Body of pancreas (tissue), 4 donors: ENCODE measurements around the gene LMAN2. TPM values are rescaled to one million over a fixed set of nuclear protein-coding genes. Genes with fewer than 3 reads are reported as not detected.

ENCODE experiments used
- ATAC-seq: fragments of 150-250 bp; one replicate; pipeline ENCODE4 v1.9.1; 2016
- DNase-seq, 4 donors: peaks; one replicate each; pipeline ENCODE4 v3.0.0-alpha.2; 2019
- H3K27ac ChIP-seq, 4 donors: fragments of 200-600 bp; sonication (generic); 1 replicate in 3 of 4; 2 replicates in 1 of 4; pipeline versions ENCODE4 v1.5.1 to v1.6.1; 2016 to 2019; ENCODE audit warnings: mild to moderate bottlenecking in 1 of 4, mixed read lengths in 1 of 4, moderate library complexity in 1 of 4
- H3K27me3 ChIP-seq, 2 donors: fragments of 200-600 bp; sonication (generic); one replicate each; pipeline ENCODE4 v1.6.0; 2016; ENCODE audit warnings: mild to moderate bottlenecking in 1 of 2
- H3K36me3 ChIP-seq, 2 donors: fragments of 200-600 bp; sonication (generic); replicated peaks in 1 of 2; 2 replicates each; pipeline ENCODE4 v1.5.1; 2016; ENCODE audit warnings: low read depth in 2 of 2; ENCODE audit not compliant: insufficient read depth in 1 of 2
- H3K4me1 ChIP-seq: fragments of 200-600 bp; sonication (generic); one replicate; pipeline ENCODE4 v1.6.0; 2016
- H3K4me3 ChIP-seq, 2 donors: fragments of 200-600 bp; sonication (generic); 1 replicate in 1 of 2; 2 replicates in 1 of 2; pipeline ENCODE4 v1.5.1; 2016 to 2019
- H3K9me3 ChIP-seq, 3 donors: fragments of 200-600 bp; sonication (generic); 1 replicate in 2 of 3; 2 replicates in 1 of 3; pipeline ENCODE4 v1.5.1; 2016
- CTCF ChIP-seq, 7 experiments: fragments of 450-650 bp in 4 of 7; fragments of 200-600 bp in 3 of 7; sonication (generic) in 3 of 7; IDR thresholded peaks; one replicate each; pipeline ENCODE4 v1.5.1; 2016 to 2019; ENCODE audit warnings: antibody characterized with exemption in 7 of 7
- POLR2A ChIP-seq, 3 donors: fragments of 450-650 bp; IDR thresholded peaks; one replicate each; pipeline ENCODE4 v1.6.1; 2016; ENCODE audit warnings: antibody characterized with exemption in 3 of 3, mild to moderate bottlenecking in 2 of 3
- WGBS, 2 donors: methylation state at CpG; one replicate each; pipeline ENCODE4 v1.1.5; 2017; 5-methylcytosine and 5-hydroxymethylcytosine counted together
- intact Hi-C: fragments of 100-400 bp; cut with DNase I; formaldehyde crosslinking; loops from one replicate; pipeline ENCODE4 v1.15.1; 2023
- total RNA-seq, 2 donors: library from RNA; depleted of rRNA; stranded (reverse); fragments of >200 nt; gene quantifications; one replicate each; pipeline ENCODE4 v1.1.0, GENCODE V29; 2016

LMAN2 gene
- total RNA-seq, 2 donors from 2014 or later = 218 to 227 TPM

DNA sequence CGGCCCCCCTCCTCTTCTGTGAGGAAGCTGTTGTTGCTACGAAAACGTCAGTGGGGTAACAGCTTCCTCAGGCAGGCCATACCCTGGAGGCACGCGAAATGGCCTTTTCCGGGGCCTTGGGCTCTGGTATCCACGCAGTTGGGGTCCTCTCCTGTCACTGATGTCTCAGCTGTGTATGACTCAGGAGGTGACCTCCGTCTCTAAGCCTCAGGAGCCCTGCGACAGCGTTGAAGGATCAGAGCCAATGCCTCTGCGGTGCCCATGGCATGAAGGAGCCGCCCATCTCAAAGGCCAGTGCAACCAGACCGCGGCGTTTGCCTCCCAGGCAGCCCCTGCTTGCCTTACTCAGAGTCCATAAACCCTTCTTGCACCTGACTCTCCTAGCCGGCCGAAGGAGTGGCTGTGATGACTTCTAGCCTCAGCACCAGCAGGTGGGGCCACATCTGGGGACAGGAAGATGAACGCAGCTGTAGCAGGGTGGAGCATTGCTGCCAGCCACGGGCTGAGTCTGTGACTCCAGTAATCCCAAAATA, 38.8 kb downstream of the LMAN2 start:
- ATAC-seq (no peak), DNase-seq (peak in 1 of 4 donors; percentile 11)
- Histone ChIP-seq H3K4me1 (peaks cover 56% of the 10 kb centered on the region), H3K36me3 (no peaks in the 10 kb centered on the region), H3K9me3 (no peaks in the 10 kb centered on the region), H3K27ac (no peak overlapping the region), H3K4me3 (no peak overlapping the region), H3K27me3 (no peaks in the 10 kb centered on the region)
- WGBS, 2 donors = 28 to 31% methylated on average over 8 to 19 of the region's 19 CpGs
- intact Hi-C loops = loop anchor here (5.0 to 10.0 kb wide), 2 partner anchors 65 to 162 kb away; partner anchors contain the start of gene DBN1
- TF ChIP-seq POLR2A (IDR thresholded peaks at IDR 0.05) (no peak), CTCF (IDR thresholded peaks at IDR 0.05) (no peak)

DNA sequence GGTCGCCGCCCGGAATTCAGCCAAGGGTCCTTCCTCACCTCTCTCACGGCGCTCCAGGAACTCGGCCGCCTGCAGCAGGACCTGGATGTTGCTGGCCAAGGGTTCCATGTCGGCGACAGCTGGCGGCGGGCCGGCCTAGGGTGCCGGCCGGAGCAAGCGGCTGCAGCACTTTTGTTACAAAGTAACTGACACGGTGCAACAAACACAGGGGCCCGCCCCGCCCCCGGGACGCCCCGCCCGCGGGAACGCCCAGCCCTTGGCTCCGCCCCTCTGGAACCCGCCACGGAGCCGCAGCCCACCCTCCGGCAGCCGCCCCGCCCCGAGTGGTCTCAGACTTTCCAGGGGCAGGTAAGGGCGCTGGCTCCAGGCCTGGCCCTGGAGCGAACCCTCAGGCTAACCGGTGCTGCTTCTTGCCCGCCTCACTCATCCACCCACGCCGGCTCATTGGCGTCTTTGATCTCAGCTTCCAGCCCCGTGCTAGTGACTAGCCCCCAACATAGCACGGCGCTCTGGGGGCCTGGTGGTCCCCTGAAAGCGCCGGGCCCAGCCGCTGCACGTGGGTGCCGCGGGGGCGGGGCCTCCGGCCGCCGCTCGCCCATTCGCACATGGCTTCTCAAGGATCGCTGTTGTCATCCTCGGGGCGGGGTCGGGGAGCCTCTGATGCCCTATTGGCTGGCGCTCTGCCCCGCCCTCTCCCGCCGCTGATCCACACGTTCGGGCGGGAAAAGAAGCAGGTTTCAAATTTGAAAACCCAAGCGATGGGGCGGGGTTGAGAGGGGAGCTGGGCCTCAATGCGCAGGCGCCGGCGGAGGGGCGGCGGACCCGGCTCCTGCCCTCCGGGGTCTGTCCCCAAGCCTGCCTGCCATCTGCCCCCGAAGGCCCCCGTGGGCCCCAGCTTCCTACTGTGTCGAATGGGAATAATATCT, 39.5 kb downstream of the LMAN2 start, which contains the start of gene MXD3:
Gene MXD3 (minus strand): TSS at position 176 of the 926 bp plus-strand sequence. CDS start 68 bp downstream, at position 108.
- peak; percentile 81 for ATAC-seq
- no peak for TF ChIP-seq POLR2A (IDR thresholded peaks at IDR 0.05)
- TF ChIP-seq CTCF (IDR thresholded peaks at IDR 0.05) = no peak
- 8 to 18% methylated on average over 24 to 76 of the region's 78 CpGs for WGBS, 2 donors

GRCh38 chr5:177311392-177311722, 40.1 kb downstream of the LMAN2 start:
- peaks cover 0 to 4% of the 10 kb centered on the region in 2 donors for H3K36me3 ChIP-seq
- H3K27me3 ChIP-seq = no peaks in the 10 kb centered on the region
- H3K27ac ChIP-seq = peak overlapping the region in 3 of 4 donors; percentile 30 to 62 (median 56)
- ATAC-seq (no peak), DNase-seq (peak in 1 of 4 donors; percentile 40)
- intact Hi-C loops = loop anchor here (5.0 to 10.0 kb wide), 2 partner anchors 66 to 163 kb away; partner anchors contain the start of gene DBN1
- no peak for TF ChIP-seq POLR2A (IDR thresholded peaks at IDR 0.05)
- no peak for TF ChIP-seq CTCF (IDR thresholded peaks at IDR 0.05)
- peaks cover 59% of the 10 kb centered on the region for H3K4me1 ChIP-seq
- no peaks in the 10 kb centered on the region for H3K9me3 ChIP-seq
- WGBS, 2 donors = 31 to 40% methylated on average over 1 to 22 of the region's 23 CpGs
- no peak overlapping the region for H3K4me3 ChIP-seq

More for the DNA sequence above, 39.5 kb downstream of the LMAN2 start, which contains the start of gene MXD3:
- peak within 1 kb of the TSS in 3 of 4 donors; percentile 30 to 62 (median 56) for H3K27ac ChIP-seq
- H3K27me3 ChIP-seq = no peaks in the 10 kb centered on the region
- H3K4me3 ChIP-seq = no peak within 1 kb of the TSS
- H3K4me1 ChIP-seq = peaks cover 59% of the 10 kb centered on the region
- intact Hi-C loops = loop anchor here (5.0 to 10.0 kb wide), 2 partner anchors 65 to 163 kb away; partner anchors contain the start of gene DBN1
- peak; percentile 93 to 97 (median 97) for DNase-seq
- H3K9me3 ChIP-seq = no peaks in the 10 kb centered on the region
- H3K36me3 ChIP-seq = no peaks in the 10 kb centered on the region

DNA sequence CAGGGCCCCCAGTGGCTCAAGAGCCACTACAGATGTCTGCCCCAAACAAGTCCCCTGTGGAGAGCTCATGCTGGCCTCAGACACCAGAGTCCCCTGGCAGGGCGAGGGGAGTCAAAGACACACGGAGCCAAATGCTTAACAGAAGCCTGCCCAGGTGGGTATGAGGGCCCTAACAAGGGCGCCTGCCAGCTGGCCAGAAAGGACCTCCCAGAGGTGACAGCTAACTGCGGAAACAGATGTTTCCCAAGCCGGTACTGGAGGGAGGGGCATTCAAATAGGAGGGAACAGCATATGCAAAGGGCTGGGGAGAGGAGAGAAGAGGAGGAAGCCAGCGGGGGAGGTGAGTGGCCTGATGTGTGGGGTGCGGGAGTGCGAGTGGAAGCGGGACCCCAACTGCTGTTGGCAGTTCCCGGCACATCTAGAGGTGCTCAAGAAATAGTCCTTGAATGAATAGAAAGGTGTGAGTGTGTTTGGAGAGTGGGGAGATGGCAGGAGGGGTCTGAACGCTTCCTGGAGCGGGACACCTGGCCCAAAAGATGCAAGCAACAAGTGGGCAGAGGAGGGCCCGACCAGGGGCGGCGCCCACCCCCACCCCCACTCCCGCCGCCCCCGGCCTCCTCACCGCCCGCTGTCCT, 40.6 kb downstream of the LMAN2 start:
- intact Hi-C loops = loop anchor here (5.0 to 10.0 kb wide), 2 partner anchors 66 to 164 kb away; partner anchors contain the start of gene DBN1
- H3K9me3 ChIP-seq = no peaks in the 10 kb centered on the region
- H3K4me3 ChIP-seq = no peak overlapping the region
- no peaks in the 10 kb centered on the region for H3K27me3 ChIP-seq
- no peak for ATAC-seq
- 41 to 54% methylated on average over 15 to 20 of the region's 20 CpGs for WGBS, 2 donors
- no peak for DNase-seq
- peaks cover 62% of the 10 kb centered on the region for H3K4me1 ChIP-seq
- peak overlapping the region in 1 of 4 donors; percentile 69 for H3K27ac ChIP-seq
- peaks cover 0 to 8% of the 10 kb centered on the region in 2 donors for H3K36me3 ChIP-seq
- TF ChIP-seq CTCF (IDR thresholded peaks at IDR 0.05) (no peak), POLR2A (IDR thresholded peaks at IDR 0.05) (no peak)
